Measurements from ENCODE around the gene NAPSA. TPM values are rescaled to one million over a fixed set of nuclear protein-coding genes. Genes with fewer than 3 reads are reported as not detected.

NAPSA gene
- total and polyA plus RNA-seq, 9 of the 15 experiments (the other 6 are each of a cell fraction or from before 2014, with no cell fraction given), result 0.25 to 1.9 (median 0.69) TPM

- ATAC-seq (no peak), FAIRE-seq (no peak), DNase-seq (ENCODE audit: extremely low read depth in 1 of 4, low spot score in 3 of 4) (no peak)
- Histone ChIP-seq H3K9me1 (ENCODE audit: control insufficient read depth, insufficient read depth, low read length) (no peaks in the 10 kb centered on the region), H3K9ac (ENCODE audit: insufficient read depth in 1 of 2, low read depth in 2 of 2, low read length in 2 of 2) (no peak overlapping the region), H2AFZ (ENCODE audit: low read depth, low read length) (no peak overlapping the region), H4K20me1 (replicated peaks; ENCODE audit: control insufficient read depth, insufficient read depth, low read length) (no peaks in the 10 kb centered on the region), H3K27me3 (ENCODE audit: control insufficient read depth in 2 of 2, insufficient read depth in 2 of 2, low read length in 2 of 2) (no peaks in the 10 kb centered on the region), H3K9me3 (replicated peaks; ENCODE audit: control insufficient read depth, insufficient read depth, low read depth, low read length) (no peaks in the 10 kb centered on the region), H3K36me3 (ENCODE audit: control insufficient read depth, insufficient read depth, low read length) (peaks cover 52% of the 10 kb centered on the region), H3K4me2 (ENCODE audit: insufficient read depth, low read length) (no peak overlapping the region), H3K4me3 (no peak overlapping the region), H3K4me1 (replicated peaks in 1 of 2; ENCODE audit: control insufficient read depth in 2 of 2, insufficient read depth in 2 of 2, low read length in 2 of 2) (peaks cover 0 to 2% of the 10 kb centered on the region in 2 experiments; a peak in 3 of 5 replicates), H3K27ac (ENCODE audit: extremely low read depth, low read depth, low read length) (no peak overlapping the region), H3K79me2 (ENCODE audit: control insufficient read depth, insufficient read depth, low read length) (peaks cover 69% of the 10 kb centered on the region)
- 79% methylated on average over 5 of the region's 5 CpGs for WGBS (ENCODE audit: insufficient coverage, low coverage, missing lambda C conversion rate)
- ChIA-PET POLR2A (interaction anchor here (0.6 to 1.1 kb wide), 2 partner anchors 23 to 73 kb away, joined by 3 read pairs; no protein-coding TSS in a partner anchor), CTCF (ENCODE audit: low intra/inter-chr PET ratio) (no interaction called here)
- TF ChIP-seq PBX2 (CRISPR knock-in tag; IDR thresholded peaks at IDR 0.05; ENCODE audit: low read depth) (no peak), PBX2 (tag; conservative IDR thresholded peaks at IDR 0.05; ENCODE audit: low read depth) (no peak), GATAD2A (IDR thresholded peaks at IDR 0.05) (no peak), RBM25 (IDR thresholded peaks at IDR 0.05; ENCODE audit: low read depth, low read length, severe bottlenecking) (peak; percentile 74), NKRF (IDR thresholded peaks at IDR 0.05; ENCODE audit: borderline replicate concordance) (no peak), CEBPZ (IDR thresholded peaks at IDR 0.05; ENCODE audit: borderline replicate concordance, low read depth, low read length) (no peak), MCM5 (IDR thresholded peaks at IDR 0.05; ENCODE audit: low read depth) (no peak), ZNF277 (CRISPR knock-in tag; IDR thresholded peaks at IDR 0.05; ENCODE audit: borderline replicate concordance) (peak; percentile 77; the same call in 1 of the 2 replicates), ZNF146 (CRISPR knock-in tag; IDR thresholded peaks at IDR 0.05; ENCODE audit: unreplicated experiment) (peak; percentile 23)
- TF ChIP-seq, protein P1, sequence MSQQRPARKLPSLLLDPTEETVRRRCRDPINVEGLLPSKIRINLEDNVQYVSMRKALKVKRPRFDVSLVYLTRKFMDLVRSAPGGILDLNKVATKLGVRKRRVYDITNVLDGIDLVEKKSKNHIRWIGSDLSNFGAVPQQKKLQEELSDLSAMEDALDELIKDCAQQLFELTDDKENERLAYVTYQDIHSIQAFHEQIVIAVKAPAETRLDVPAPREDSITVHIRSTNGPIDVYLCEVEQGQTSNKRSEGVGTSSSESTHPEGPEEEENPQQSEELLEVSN (IDR thresholded peaks at IDR 0.05; ENCODE audit: borderline replicate concordance in 1 of 2, extremely low read depth in 1 of 2, insufficient read depth in 1 of 2, insufficient read length in 1 of 2, low read depth in 1 of 2, low read length in 1 of 2, poor library complexity in 1 of 2, severe bottlenecking in 1 of 2), result no peak
- intact Hi-C loops (cut with micrococcal nuclease) (no loop called here), in situ Hi-C loops (cut with MboI) (no loop called here)
- no TSS peak for BruUV-seq (replicated peaks)
These were observed 27.3 kb upstream of the NAPSA start for GRCh38 chr19:50392759-50393158.

All from K562 (cell line).